ENCODE measurements around the gene PRKCA. TPM values are rescaled to one million over a fixed set of nuclear protein-coding genes. Genes with fewer than 3 reads are reported as not detected.

PRKCA gene
- total RNA-seq, 2 experiments from 2014 or later: 75.1 to 78.5 TPM

- no peak for DNase-seq
- Mint-ChIP-seq H3K4me1 (ENCODE audit: low read depth) (no peaks in the 10 kb centered on the region), H3K27me3 (peaks cover 29% of the 10 kb centered on the region), H3K9me3 (no peaks in the 10 kb centered on the region), H3K36me3 (no peaks in the 10 kb centered on the region), H3K4me3 (no peak overlapping the region), H3K27ac (no peak overlapping the region)
- ChIA-PET CTCF (no interaction called here), POLR2A (no interaction called here)
- intact Hi-C loops (cut with micrococcal nuclease): no loop called here
Measured at GRCh38 chr17:66839616-66840015, 537.2 kb downstream of the PRKCA start.

GRCh38 chr17:66840061-66840460, 537.6 kb downstream of the PRKCA start:
- DNase-seq: no peak
- H3K36me3 Mint-ChIP-seq: no peaks in the 10 kb centered on the region
- H3K9me3 Mint-ChIP-seq: no peaks in the 10 kb centered on the region
- POLR2A ChIA-PET: no interaction called here
- H3K27me3 Mint-ChIP-seq: peaks cover 31% of the 10 kb centered on the region
- intact Hi-C loops (cut with micrococcal nuclease): no loop called here
- CTCF ChIA-PET: no interaction called here
- H3K27ac Mint-ChIP-seq: no peak overlapping the region
- no peaks in the 10 kb centered on the region for H3K4me1 Mint-ChIP-seq (ENCODE audit: low read depth)
- H3K4me3 Mint-ChIP-seq: no peak overlapping the region

GRCh38 chr17:66841328-66841727, 538.9 kb downstream of the PRKCA start:
- intact Hi-C loops (cut with micrococcal nuclease): no loop called here
- Mint-ChIP-seq H3K27ac (no peak overlapping the region), H3K36me3 (no peaks in the 10 kb centered on the region), H3K9me3 (peaks cover 7% of the 10 kb centered on the region), H3K27me3 (peaks cover 21% of the 10 kb centered on the region), H3K4me3 (no peak overlapping the region), H3K4me1 (ENCODE audit: low read depth) (no peaks in the 10 kb centered on the region)
- DNase-seq: no peak
- POLR2A ChIA-PET: no interaction called here
- CTCF ChIA-PET: no interaction called here

GRCh38 chr17:66841744-66842143, 539.3 kb downstream of the PRKCA start:
- no peaks in the 10 kb centered on the region for H3K36me3 Mint-ChIP-seq
- POLR2A ChIA-PET: no interaction called here
- peaks cover 17% of the 10 kb centered on the region for H3K27me3 Mint-ChIP-seq
- H3K4me3 Mint-ChIP-seq: no peak overlapping the region
- no peak overlapping the region for H3K27ac Mint-ChIP-seq
- intact Hi-C loops (cut with micrococcal nuclease): no loop called here
- H3K4me1 Mint-ChIP-seq (ENCODE audit: low read depth): no peaks in the 10 kb centered on the region
- DNase-seq: no peak
- CTCF ChIA-PET: no interaction called here
- H3K9me3 Mint-ChIP-seq: peaks cover 11% of the 10 kb centered on the region

- no peak for DNase-seq
- no peak overlapping the region for H3K27ac Mint-ChIP-seq
- H3K4me3 Mint-ChIP-seq: no peak overlapping the region
- intact Hi-C loops (cut with micrococcal nuclease): no loop called here
- peaks cover 12% of the 10 kb centered on the region for H3K27me3 Mint-ChIP-seq
- H3K4me1 Mint-ChIP-seq (ENCODE audit: low read depth): no peaks in the 10 kb centered on the region
- ChIA-PET CTCF (no interaction called here), POLR2A (no interaction called here)
- peaks cover 13% of the 10 kb centered on the region for H3K9me3 Mint-ChIP-seq
- no peaks in the 10 kb centered on the region for H3K36me3 Mint-ChIP-seq
Measured at GRCh38 chr17:66842505-66842904, 540.1 kb downstream of the PRKCA start.

- intact Hi-C loops (cut with micrococcal nuclease): no loop called here
- no peak for DNase-seq
- ChIA-PET CTCF (no interaction called here), POLR2A (no interaction called here)
- no peaks in the 10 kb centered on the region for H3K4me1 Mint-ChIP-seq (ENCODE audit: low read depth)
- no peak overlapping the region for H3K4me3 Mint-ChIP-seq
- no peak overlapping the region for H3K27ac Mint-ChIP-seq
- H3K36me3 Mint-ChIP-seq: no peaks in the 10 kb centered on the region
- peaks cover 11% of the 10 kb centered on the region for H3K27me3 Mint-ChIP-seq
- peaks cover 13% of the 10 kb centered on the region for H3K9me3 Mint-ChIP-seq
Measured at GRCh38 chr17:66842959-66843358, 540.5 kb downstream of the PRKCA start.

- no peak for DNase-seq
- CTCF ChIA-PET: interaction anchor here (0.6 kb wide), 1 partner anchor 749 kb away, joined by 3 read pairs; no protein-coding TSS in a partner anchor
- no peak overlapping the region for H3K4me3 Mint-ChIP-seq
- peaks cover 11% of the 10 kb centered on the region for H3K27me3 Mint-ChIP-seq
- no peak overlapping the region for H3K27ac Mint-ChIP-seq
- POLR2A ChIA-PET: no interaction called here
- intact Hi-C loops (cut with micrococcal nuclease): no loop called here
- no peaks in the 10 kb centered on the region for H3K4me1 Mint-ChIP-seq (ENCODE audit: low read depth)
- H3K9me3 Mint-ChIP-seq: peaks cover 13% of the 10 kb centered on the region
- no peaks in the 10 kb centered on the region for H3K36me3 Mint-ChIP-seq
Measured at GRCh38 chr17:66843627-66844026, 541.2 kb downstream of the PRKCA start.

- Mint-ChIP-seq H3K9me3 (peaks cover 13% of the 10 kb centered on the region), H3K36me3 (no peaks in the 10 kb centered on the region), H3K4me3 (no peak overlapping the region), H3K27ac (no peak overlapping the region), H3K4me1 (ENCODE audit: low read depth) (no peaks in the 10 kb centered on the region), H3K27me3 (peaks cover 8% of the 10 kb centered on the region)
- DNase-seq: no peak
- intact Hi-C loops (cut with micrococcal nuclease): no loop called here
- ChIA-PET POLR2A (no interaction called here), CTCF (no interaction called here)
Measured at GRCh38 chr17:66847704-66848103, 545.3 kb downstream of the PRKCA start.

GRCh38 chr17:66848496-66848895, 546.1 kb downstream of the PRKCA start:
- Mint-ChIP-seq H3K36me3 (no peaks in the 10 kb centered on the region), H3K27me3 (peaks cover 6% of the 10 kb centered on the region), H3K9me3 (peaks cover 13% of the 10 kb centered on the region), H3K4me1 (ENCODE audit: low read depth) (no peaks in the 10 kb centered on the region), H3K27ac (no peak overlapping the region), H3K4me3 (no peak overlapping the region)
- intact Hi-C loops (cut with micrococcal nuclease): no loop called here
- no peak for DNase-seq
- CTCF ChIA-PET: no interaction called here
- POLR2A ChIA-PET: no interaction called here

GRCh38 chr17:66849032-66849655, 546.7 kb downstream of the PRKCA start:
- no peak for DNase-seq
- peaks cover 5% of the 10 kb centered on the region for H3K27me3 Mint-ChIP-seq
- H3K4me1 Mint-ChIP-seq (ENCODE audit: low read depth): no peaks in the 10 kb centered on the region
- ChIA-PET POLR2A (no interaction called here), CTCF (no interaction called here)
- H3K27ac Mint-ChIP-seq: no peak overlapping the region
- H3K9me3 Mint-ChIP-seq: peaks cover 13% of the 10 kb centered on the region
- no peaks in the 10 kb centered on the region for H3K36me3 Mint-ChIP-seq
- no peak overlapping the region for H3K4me3 Mint-ChIP-seq
- intact Hi-C loops (cut with micrococcal nuclease): no loop called here

- POLR2A ChIA-PET: no interaction called here
- intact Hi-C loops (cut with micrococcal nuclease): no loop called here
- H3K27me3 Mint-ChIP-seq: peaks cover 2% of the 10 kb centered on the region
Measured at GRCh38 chr17:66849851-66850580, 547.6 kb downstream of the PRKCA start.

GRCh38 chr17:66850692-66851091, 548.3 kb downstream of the PRKCA start:
- Mint-ChIP-seq H3K27me3 (peaks cover 2% of the 10 kb centered on the region), H3K4me1 (ENCODE audit: low read depth) (no peaks in the 10 kb centered on the region), H3K36me3 (no peaks in the 10 kb centered on the region), H3K27ac (no peak overlapping the region), H3K9me3 (peaks cover 17% of the 10 kb centered on the region), H3K4me3 (no peak overlapping the region)
- intact Hi-C loops (cut with micrococcal nuclease): no loop called here
- POLR2A ChIA-PET: interaction anchor here (0.5 kb wide), 1 partner anchor 772 kb away, joined by 3 read pairs; no protein-coding TSS in a partner anchor
- CTCF ChIA-PET: interaction anchor here (1.2 to 1.5 kb wide), 2 partner anchors 9 to 21 kb away, joined by 3 read pairs; no protein-coding TSS in a partner anchor
- no peak for DNase-seq

More at GRCh38 chr17:66849851-66850580, 547.6 kb downstream of the PRKCA start:
- no peaks in the 10 kb centered on the region for H3K4me1 Mint-ChIP-seq (ENCODE audit: low read depth)
- CTCF ChIA-PET: interaction anchor here (1.5 kb wide), 1 partner anchor 20 kb away, joined by 3 read pairs; no protein-coding TSS in a partner anchor
- H3K4me3 Mint-ChIP-seq: no peak overlapping the region
- no peak for DNase-seq
- H3K36me3 Mint-ChIP-seq: no peaks in the 10 kb centered on the region
- H3K9me3 Mint-ChIP-seq: peaks cover 17% of the 10 kb centered on the region
- no peak overlapping the region for H3K27ac Mint-ChIP-seq

- intact Hi-C loops (cut with micrococcal nuclease): no loop called here
- Mint-ChIP-seq H3K4me1 (ENCODE audit: low read depth) (no peaks in the 10 kb centered on the region), H3K4me3 (no peak overlapping the region), H3K27me3 (no peaks in the 10 kb centered on the region), H3K27ac (no peak overlapping the region), H3K36me3 (no peaks in the 10 kb centered on the region), H3K9me3 (peaks cover 4% of the 10 kb centered on the region)
- ChIA-PET POLR2A (no interaction called here), CTCF (interaction anchor here (0.6 to 0.7 kb wide), 5 partner anchors 10 to 1561 kb away, joined by 3 to 4 read pairs (median 3); no protein-coding TSS in a partner anchor)
- peak; percentile 60 for DNase-seq
Measured at GRCh38 chr17:66855204-66855603, 552.8 kb downstream of the PRKCA start.
